Activated CD8-positive, alpha-beta T cell treated with anti-CD3 and anti-CD28 coated beads for 36 hours (primary cell): ENCODE results near the gene SH3BP4. TPM values are rescaled to one million over a fixed set of nuclear protein-coding genes. Genes with fewer than 3 reads are reported as not detected.

ENCODE experiments used
- ATAC-seq: fragments of 200-7000 bp; cut with Tn5 transposase; one replicate; pipeline ENCODE4 v1.10.0; 2021; ENCODE audit warnings: mild to moderate bottlenecking, moderate library complexity
- CTCF ChIA-PET: fragments of 350-600 bp; sonication (Branson Sonifier 250); formaldehyde crosslinking; loops from one replicate; lab custom pipeline; 2021; ENCODE audit warnings: antibody characterized with exemption; lab: Charles Lee
- POLR2A ChIA-PET: fragments of 350-600 bp; sonication (Branson Sonifier 250); formaldehyde crosslinking; loops from one replicate; lab custom pipeline; 2021; ENCODE audit warnings: antibody characterized with exemption; lab: Charles Lee
- DNase-seq: peaks from one replicate; pipeline ENCODE4 v3.0.0-alpha.2; 2020
- H3K27ac Mint-ChIP-seq: one replicate; pipeline ENCODE4 v1.8.0; 2021; ENCODE audit warnings: mild to moderate bottlenecking, mixed read lengths
- H3K27me3 Mint-ChIP-seq: one replicate; pipeline ENCODE4 v1.8.0; 2021; ENCODE audit warnings: mixed read lengths
- H3K36me3 Mint-ChIP-seq: one replicate; pipeline ENCODE4 v1.8.0; 2021; ENCODE audit warnings: low read depth, mixed read lengths
- H3K4me1 Mint-ChIP-seq: one replicate; pipeline ENCODE4 v1.8.0; 2021; ENCODE audit warnings: low read depth, mixed read lengths
- H3K4me3 Mint-ChIP-seq: one replicate; pipeline ENCODE4 v1.8.0; 2021; ENCODE audit warnings: mild to moderate bottlenecking, moderate library complexity, mixed read lengths
- H3K9me3 Mint-ChIP-seq: one replicate; pipeline ENCODE4 v1.8.0; 2021; ENCODE audit warnings: mixed read lengths
- intact Hi-C: fragments of 100-400 bp; cut with micrococcal nuclease; formaldehyde crosslinking; loops from one replicate; pipeline ENCODE4 v1.10.0; 2022
- total RNA-seq, 2 experiments: library from RNA; stranded (reverse); gene quantifications; one replicate each; pipeline ENCODE4 v1.2.3, GENCODE V29; 2021
- TF ChIP-seq, protein P1 (sequence below): fragments of 200-600 bp; IDR thresholded peaks from one replicate; pipeline ENCODE4 v1.8.0; 2022; ENCODE audit warnings: antibody characterized with exemption, mild to moderate bottlenecking

The SH3BP4 gene
- total RNA-seq, 2 experiments from 2014 or later: 0.14 to 0.54 TPM

DNA sequence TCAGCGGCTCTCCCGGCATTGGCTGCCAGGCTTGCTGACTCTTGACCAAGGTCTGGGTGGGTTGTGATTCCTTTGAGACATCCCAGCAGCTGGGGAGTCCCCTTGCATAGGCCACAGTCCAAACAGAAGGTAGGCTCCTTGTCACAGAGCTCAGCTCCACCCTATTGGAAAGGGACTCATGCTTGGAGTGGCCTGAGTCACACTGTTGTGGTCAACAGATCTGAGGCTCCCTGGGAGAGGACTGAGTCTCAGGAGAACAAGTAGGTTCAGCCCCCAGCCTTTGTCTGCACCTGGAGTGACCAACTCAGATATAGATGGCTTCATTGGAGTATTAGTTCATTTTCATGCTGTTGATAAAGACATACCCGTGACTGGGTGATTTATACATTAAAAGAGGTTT lies 32.1 kb upstream of the SH3BP4 start:
- H3K9me3 Mint-ChIP-seq: no peaks in the 10 kb centered on the region
- no peaks in the 10 kb centered on the region for H3K4me1 Mint-ChIP-seq
- ATAC-seq (no peak), DNase-seq (no peak)
- POLR2A ChIA-PET: no interaction called here
- intact Hi-C loops: no loop called here
- no peak overlapping the region for H3K27ac Mint-ChIP-seq
- TF ChIP-seq, protein P1, sequence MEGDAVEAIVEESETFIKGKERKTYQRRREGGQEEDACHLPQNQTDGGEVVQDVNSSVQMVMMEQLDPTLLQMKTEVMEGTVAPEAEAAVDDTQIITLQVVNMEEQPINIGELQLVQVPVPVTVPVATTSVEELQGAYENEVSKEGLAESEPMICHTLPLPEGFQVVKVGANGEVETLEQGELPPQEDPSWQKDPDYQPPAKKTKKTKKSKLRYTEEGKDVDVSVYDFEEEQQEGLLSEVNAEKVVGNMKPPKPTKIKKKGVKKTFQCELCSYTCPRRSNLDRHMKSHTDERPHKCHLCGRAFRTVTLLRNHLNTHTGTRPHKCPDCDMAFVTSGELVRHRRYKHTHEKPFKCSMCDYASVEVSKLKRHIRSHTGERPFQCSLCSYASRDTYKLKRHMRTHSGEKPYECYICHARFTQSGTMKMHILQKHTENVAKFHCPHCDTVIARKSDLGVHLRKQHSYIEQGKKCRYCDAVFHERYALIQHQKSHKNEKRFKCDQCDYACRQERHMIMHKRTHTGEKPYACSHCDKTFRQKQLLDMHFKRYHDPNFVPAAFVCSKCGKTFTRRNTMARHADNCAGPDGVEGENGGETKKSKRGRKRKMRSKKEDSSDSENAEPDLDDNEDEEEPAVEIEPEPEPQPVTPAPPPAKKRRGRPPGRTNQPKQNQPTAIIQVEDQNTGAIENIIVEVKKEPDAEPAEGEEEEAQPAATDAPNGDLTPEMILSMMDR: no peak
- H3K4me3 Mint-ChIP-seq: no peak overlapping the region
- H3K36me3 Mint-ChIP-seq: no peaks in the 10 kb centered on the region
- peaks cover 7% of the 10 kb centered on the region for H3K27me3 Mint-ChIP-seq
- CTCF ChIA-PET: no interaction called here

DNA sequence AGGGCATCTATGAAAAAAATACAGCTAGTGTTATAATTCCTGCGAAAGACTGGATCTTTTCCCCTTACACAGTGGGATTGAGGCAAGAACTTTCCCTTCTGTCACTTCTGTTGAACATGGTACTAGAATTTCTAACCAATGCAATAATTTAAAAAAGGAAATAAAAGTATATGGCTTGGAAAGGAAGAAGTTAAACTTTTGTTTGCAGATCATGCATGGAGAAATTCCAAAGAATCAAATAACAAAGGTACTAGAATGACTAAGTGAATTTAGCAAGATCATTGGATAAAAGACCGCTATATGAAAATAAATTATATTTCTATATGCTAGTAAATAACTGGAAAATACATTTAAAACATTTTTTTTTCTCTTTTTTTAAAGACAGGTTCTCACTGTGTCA lies 31.0 kb upstream of the SH3BP4 start:
- H3K4me1 Mint-ChIP-seq: no peaks in the 10 kb centered on the region
- intact Hi-C loops: no loop called here
- H3K9me3 Mint-ChIP-seq: no peaks in the 10 kb centered on the region
- TF ChIP-seq, protein P1: no peak
- POLR2A ChIA-PET: no interaction called here
- DNase-seq: no peak
- CTCF ChIA-PET: no interaction called here
- H3K36me3 Mint-ChIP-seq: no peaks in the 10 kb centered on the region
- H3K27ac Mint-ChIP-seq: no peak overlapping the region
- ATAC-seq: no peak
- no peak overlapping the region for H3K4me3 Mint-ChIP-seq
- peaks cover 7% of the 10 kb centered on the region for H3K27me3 Mint-ChIP-seq

DNA sequence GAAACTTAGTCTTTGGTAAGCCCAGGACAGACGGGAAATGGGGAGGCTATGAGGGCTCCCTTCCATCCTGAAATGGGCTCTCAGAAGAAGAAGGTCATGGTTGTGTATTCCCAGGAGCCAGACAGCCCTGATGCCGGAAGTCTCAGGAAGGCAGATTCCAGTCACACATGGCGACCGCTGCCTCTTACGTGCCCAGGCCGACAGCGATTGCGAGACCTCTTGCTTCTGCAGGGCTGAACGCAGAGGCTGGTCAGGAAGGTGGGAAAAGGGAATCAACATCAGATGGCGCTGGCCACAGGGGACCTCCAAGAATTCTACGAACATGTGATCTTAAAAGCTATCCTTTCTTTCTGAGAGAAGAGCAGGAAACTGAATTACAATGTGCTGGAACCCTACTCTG lies 22.8 kb upstream of the SH3BP4 start:
- no peaks in the 10 kb centered on the region for H3K9me3 Mint-ChIP-seq
- H3K27me3 Mint-ChIP-seq: peaks cover 1% of the 10 kb centered on the region
- ChIA-PET CTCF (no interaction called here), POLR2A (no interaction called here)
- no peak for ATAC-seq
- TF ChIP-seq, protein P1: no peak
- H3K4me1 Mint-ChIP-seq: no peaks in the 10 kb centered on the region
- no peak for DNase-seq
- H3K36me3 Mint-ChIP-seq: no peaks in the 10 kb centered on the region
- intact Hi-C loops: no loop called here
- H3K4me3 Mint-ChIP-seq: no peak overlapping the region
- H3K27ac Mint-ChIP-seq: no peak overlapping the region

DNA sequence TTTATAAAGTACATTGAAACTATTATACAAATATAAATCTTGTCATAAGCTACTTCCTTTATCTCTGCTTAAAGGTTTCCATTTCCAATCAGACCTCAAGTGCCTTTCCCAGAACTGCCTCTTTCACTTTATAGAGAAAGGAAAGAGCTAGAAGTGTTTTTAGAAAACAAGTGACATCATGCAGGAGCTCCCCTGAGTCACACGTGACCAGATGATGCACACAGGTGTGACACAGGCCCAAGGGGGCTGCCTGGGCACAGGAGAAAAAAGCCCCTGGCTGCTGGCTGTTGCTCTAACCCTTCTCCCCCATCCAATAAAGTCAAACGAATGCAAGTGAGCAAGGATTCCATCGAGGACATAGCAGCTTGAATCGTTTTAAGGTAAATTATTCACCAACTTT lies 21.4 kb upstream of the SH3BP4 start:
- ATAC-seq: peak; percentile 39

DNA sequence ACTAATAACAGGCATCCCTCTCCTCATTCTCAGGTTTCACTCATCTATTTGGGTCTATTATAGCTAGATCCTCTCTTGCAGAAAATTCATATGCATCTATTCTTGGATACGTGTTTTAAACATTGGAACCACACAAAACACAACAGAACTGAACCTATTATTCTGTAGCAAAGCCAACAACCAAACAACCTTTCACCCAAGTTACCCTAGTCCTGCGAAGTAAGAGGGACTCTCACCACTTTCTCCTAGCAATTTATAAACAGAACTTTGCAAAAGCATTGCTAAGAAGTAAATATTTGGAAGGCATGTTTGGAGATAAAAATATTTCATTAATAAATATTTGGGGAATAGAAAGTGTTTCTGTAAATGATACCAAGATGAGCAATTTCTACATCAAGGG lies 20.4 kb upstream of the SH3BP4 start:
- no peak overlapping the region for H3K4me3 Mint-ChIP-seq
- H3K27ac Mint-ChIP-seq: no peak overlapping the region
- ChIA-PET POLR2A (no interaction called here), CTCF (no interaction called here)
- H3K27me3 Mint-ChIP-seq: peaks cover 1% of the 10 kb centered on the region
- ATAC-seq (no peak), DNase-seq (no peak)
- H3K9me3 Mint-ChIP-seq: no peaks in the 10 kb centered on the region
- H3K36me3 Mint-ChIP-seq: no peaks in the 10 kb centered on the region
- no peaks in the 10 kb centered on the region for H3K4me1 Mint-ChIP-seq
- intact Hi-C loops: no loop called here
- TF ChIP-seq, protein P1: no peak

More for the DNA sequence above, 21.4 kb upstream of the SH3BP4 start:
- peak; percentile 34 for DNase-seq
- intact Hi-C loops: no loop called here
- TF ChIP-seq, protein P1: no peak
- Mint-ChIP-seq H3K4me3 (no peak overlapping the region), H3K9me3 (no peaks in the 10 kb centered on the region), H3K27ac (no peak overlapping the region), H3K27me3 (peaks cover 1% of the 10 kb centered on the region), H3K36me3 (no peaks in the 10 kb centered on the region), H3K4me1 (no peaks in the 10 kb centered on the region)
- POLR2A ChIA-PET: no interaction called here
- CTCF ChIA-PET: interaction anchor here (1.0 kb wide), 1 partner anchor 385 kb away, joined by 3 read pairs; no protein-coding TSS in a partner anchor
